Hepatocyte (in vitro differentiated cells): ENCODE measurements around the gene KIAA1755. TPM values are rescaled to one million over a fixed set of nuclear protein-coding genes. Genes with fewer than 3 reads are reported as not detected.

Experiments
- DNase-seq: peaks from one replicate; pipeline ENCODE4 v3.0.0-alpha.2; 2016; ENCODE audit warnings: low spot score
- H2AFZ ChIP-seq: fragments of 200-600 bp; sonication (generic); 2 replicates; pipeline ENCODE4 v1.6.0; 2016; ENCODE audit warnings: antibody characterized with exemption, mild to moderate bottlenecking
- H3K27ac ChIP-seq: fragments of 200-600 bp; sonication (generic); 2 replicates; pipeline ENCODE4 v1.5.1; 2016; ENCODE audit warnings: mild to moderate bottlenecking
- H3K27me3 ChIP-seq: fragments of 200-600 bp; sonication (generic); 2 replicates; pipeline ENCODE4 v1.6.1; 2016
- H3K36me3 ChIP-seq: fragments of 200-600 bp; sonication (generic); replicated peaks from 2 replicates; pipeline ENCODE4 v1.5.1; 2016; ENCODE audit warnings: low read depth; ENCODE audit not compliant: insufficient read depth
- H3K4me1 ChIP-seq: fragments of 200-600 bp; sonication (generic); 2 replicates; pipeline ENCODE4 v1.5.1; 2016; ENCODE audit warnings: mild to moderate bottlenecking, moderate library complexity; ENCODE audit not compliant: insufficient read depth
- H3K4me2 ChIP-seq: fragments of 200-600 bp; sonication (generic); 2 replicates; pipeline ENCODE4 v1.6.0; 2016
- H3K4me3 ChIP-seq: fragments of 200-600 bp; sonication (generic); 2 replicates; pipeline ENCODE4 v1.5.1; 2016; ENCODE audit warnings: mild to moderate bottlenecking
- H3K79me2 ChIP-seq: fragments of 200-600 bp; sonication (generic); 2 replicates; pipeline ENCODE4 v1.6.0; 2017; ENCODE audit warnings: mild to moderate bottlenecking
- H3K9me2 ChIP-seq: fragments of 200-600 bp; sonication (generic); replicated peaks from 2 replicates; pipeline ENCODE4 v1.6.0; 2017; ENCODE audit warnings: mild to moderate bottlenecking; ENCODE audit not compliant: insufficient read depth
- H3K9me3 ChIP-seq: fragments of 200-600 bp; sonication (generic); 2 replicates; pipeline ENCODE4 v1.5.1; 2016; ENCODE audit warnings: low read depth, mild to moderate bottlenecking
- H4K20me1 ChIP-seq: fragments of 200-600 bp; sonication (generic); 2 replicates; pipeline ENCODE4 v1.6.0; 2016; ENCODE audit warnings: mild to moderate bottlenecking; ENCODE audit not compliant: insufficient read depth, poor library complexity, severe bottlenecking
- CTCF ChIP-seq: fragments of 200-600 bp; sonication (generic); IDR thresholded peaks from 2 replicates; pipeline ENCODE4 v1.5.1; 2016; ENCODE audit warnings: antibody characterized with exemption, mild to moderate bottlenecking; ENCODE audit not compliant: poor library complexity
- EZH2 ChIP-seq: fragments of 200-600 bp; sonication (generic); IDR thresholded peaks from 2 replicates; pipeline ENCODE4 v1.6.1; 2016; ENCODE audit warnings: antibody characterized with exemption, mild to moderate bottlenecking, borderline replicate concordance
- EZH2phosphoT487 ChIP-seq: fragments of 200-600 bp; sonication (generic); IDR thresholded peaks from one replicate; pipeline ENCODE4 v1.6.1; 2018; ENCODE audit warnings: antibody characterized with exemption, mild to moderate bottlenecking, low read depth, moderate library complexity; ENCODE audit not compliant: unreplicated experiment, severe bottlenecking
- WGBS: methylation state at CpG from one replicate; pipeline ENCODE4 v1.1.6; 2016; ENCODE audit warnings: low lambda C conversion rate; ENCODE audit errors: missing lambda C conversion rate; 5-methylcytosine and 5-hydroxymethylcytosine counted together
- polyA plus RNA-seq: library from polyadenylated mRNA; unstranded; fragments of >200 nt; fragmentation: Nextera tagmentation; extraction: Ambion mirVana; gene quantifications from 2 replicates; pipeline ENCODE4 v1.2.1, GENCODE V29; 2016
- total RNA-seq: library from RNA; depleted of rRNA; stranded (reverse); fragments of >200 nt; gene quantifications from 2 replicates; pipeline ENCODE4 v1.2.3, GENCODE V29; 2014

Gene KIAA1755
- total and polyA plus RNA-seq, 2 experiments from 2014 or later, result 1.6 to 3.4 TPM

DNA sequence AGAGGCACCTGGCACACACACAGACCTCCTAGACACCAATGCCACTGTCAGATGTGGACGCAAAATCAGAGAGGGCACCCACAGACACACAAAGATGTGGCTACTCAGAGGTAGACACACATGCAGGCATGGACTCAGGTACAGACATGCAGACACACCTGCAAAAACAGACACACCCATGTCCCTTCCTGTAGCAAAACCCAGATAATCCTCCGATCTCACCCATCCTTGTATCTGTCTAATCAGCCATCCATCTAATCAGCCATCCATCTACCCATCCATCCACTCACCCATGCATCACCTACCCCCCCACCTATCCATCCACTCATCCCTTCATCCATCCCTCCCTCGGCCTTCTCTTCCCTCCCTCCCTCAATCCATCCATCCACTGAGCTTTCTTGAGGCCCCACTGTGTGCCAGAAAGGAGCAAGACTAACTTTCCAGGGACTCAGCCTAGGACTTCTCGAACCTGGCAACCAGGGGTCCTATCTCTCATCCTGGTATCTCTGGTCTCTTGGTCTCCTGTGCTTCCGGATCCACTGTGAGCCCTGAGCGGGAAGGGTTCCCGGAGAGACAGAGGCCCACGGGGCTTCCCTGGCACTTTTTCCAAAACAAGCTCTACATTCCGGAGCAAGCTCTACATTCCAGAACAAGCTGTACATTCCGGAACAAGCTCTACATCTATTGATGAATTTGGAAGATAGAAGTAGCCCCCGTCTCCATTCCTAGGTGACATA lies 94.4 kb downstream of the KIAA1755 start:
- no peaks in the 10 kb centered on the region for H3K36me3 ChIP-seq
- peaks cover 54% of the 10 kb centered on the region for H3K4me1 ChIP-seq
- H3K4me3 ChIP-seq, result no peak overlapping the region
- TF ChIP-seq EZH2phosphoT487 (no peak), CTCF (no peak), EZH2 (no peak)
- H4K20me1 ChIP-seq, result no peaks in the 10 kb centered on the region
- no peaks in the 10 kb centered on the region for H3K9me2 ChIP-seq
- H3K9me3 ChIP-seq, result no peaks in the 10 kb centered on the region
- no peak for DNase-seq
- peak overlapping the region; percentile 62 for H3K27ac ChIP-seq
- 72% methylated on average over 10 of the region's 11 CpGs for WGBS
- H3K79me2 ChIP-seq, result peaks cover 13% of the 10 kb centered on the region
- no peak overlapping the region for H2AFZ ChIP-seq
- no peaks in the 10 kb centered on the region for H3K27me3 ChIP-seq
- peak overlapping the region; percentile 98 for H3K4me2 ChIP-seq

GRCh38 chr20:38165089-38165965 lies 95.2 kb downstream of the KIAA1755 start, which contains the start of gene TGM2:
Gene TGM2 (minus strand): TSS chr20:38165270. CDS start chr20:38165198, 72 bp downstream.
- Histone ChIP-seq H3K9me3 (no peaks in the 10 kb centered on the region), H3K4me3 (peak within 1 kb of the TSS; percentile 75), H3K4me1 (peaks cover 52% of the 10 kb centered on the region), H3K79me2 (peaks cover 13% of the 10 kb centered on the region), H3K9me2 (no peaks in the 10 kb centered on the region), H3K4me2 (peak within 1 kb of the TSS; percentile 98), H2AFZ (peak within 1 kb of the TSS; percentile 84), H3K27ac (peak within 1 kb of the TSS; percentile 62), H3K27me3 (no peaks in the 10 kb centered on the region), H4K20me1 (no peaks in the 10 kb centered on the region), H3K36me3 (no peaks in the 10 kb centered on the region)
- 33% methylated on average over 21 of the region's 46 CpGs for WGBS
- DNase-seq, result peak; percentile 92
- no peak for TF ChIP-seq EZH2phosphoT487
- peak; percentile 78 for TF ChIP-seq CTCF
- no peak for TF ChIP-seq EZH2

- H3K4me1 ChIP-seq, result peaks cover 50% of the 10 kb centered on the region
- H3K4me2 ChIP-seq, result peak overlapping the region; percentile 98
- H3K79me2 ChIP-seq, result peaks cover 13% of the 10 kb centered on the region
- H2AFZ ChIP-seq, result peak overlapping the region; percentile 84
- H3K9me2 ChIP-seq, result no peaks in the 10 kb centered on the region
- no peak for TF ChIP-seq EZH2phosphoT487
- TF ChIP-seq CTCF, result no peak
- TF ChIP-seq EZH2, result no peak
- H4K20me1 ChIP-seq, result no peaks in the 10 kb centered on the region
- H3K27ac ChIP-seq, result peak overlapping the region; percentile 43
- no peaks in the 10 kb centered on the region for H3K36me3 ChIP-seq
- H3K27me3 ChIP-seq, result no peaks in the 10 kb centered on the region
- H3K4me3 ChIP-seq, result peak overlapping the region; percentile 75
- DNase-seq, result no peak
- no peaks in the 10 kb centered on the region for H3K9me3 ChIP-seq
- 57% methylated on average over 14 of the region's 14 CpGs for WGBS
Observed at GRCh38 chr20:38164624-38165088, 95.9 kb downstream of the KIAA1755 start.
